ENCODE results near the gene PDXP. TPM values are rescaled to one million over a fixed set of nuclear protein-coding genes. Genes with fewer than 3 reads are reported as not detected.

PDXP gene
- total RNA-seq, 1 donor: 5.8 TPM

DNA sequence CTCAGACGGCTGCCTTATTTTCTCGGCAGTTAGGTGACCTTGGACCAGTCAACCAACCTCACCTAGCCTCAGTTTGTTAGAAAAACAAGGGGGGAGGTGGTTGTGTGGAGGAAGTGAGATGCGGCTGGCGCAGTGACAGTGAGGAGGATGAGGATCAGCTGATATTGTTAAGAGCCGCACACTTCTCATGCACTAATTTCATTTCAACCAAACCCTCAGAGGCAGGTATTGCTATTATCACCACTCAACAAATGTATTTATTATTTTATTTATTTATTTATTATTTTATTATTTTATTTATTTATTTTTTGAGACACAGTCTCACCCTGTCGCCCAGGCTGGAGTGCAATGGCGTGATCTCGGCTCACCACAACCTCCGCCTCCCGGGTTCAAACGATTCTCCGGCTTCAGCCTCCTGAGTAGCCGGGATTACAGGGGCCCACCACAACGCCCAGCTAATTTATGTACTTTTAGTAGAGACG lies 19.0 kb downstream of the PDXP start:
- Histone ChIP-seq H3K4me1 (ENCODE audit: insufficient read depth, low read length) (peaks cover 23% of the 10 kb centered on the region), H3K36me3 (ENCODE audit: insufficient read depth, low read length) (peaks cover 26% of the 10 kb centered on the region), H3K4me2 (ENCODE audit: insufficient read depth, low read length) (peak overlapping the region; percentile 96), H3K27ac (ENCODE audit: low read depth, low read length) (peak overlapping the region; percentile 70), H3K4me3 (ENCODE audit: insufficient read depth, low read length) (peak overlapping the region; percentile 99), H4K20me1 (ENCODE audit: insufficient read depth, low read length) (peaks cover 43% of the 10 kb centered on the region), H3K79me2 (ENCODE audit: insufficient read depth, low read length) (peaks cover 28% of the 10 kb centered on the region), H3K9me3 (ENCODE audit: low read depth, low read length) (no peaks in the 10 kb centered on the region), H2AFZ (ENCODE audit: low read length) (no peak overlapping the region), H3K27me3 (ENCODE audit: insufficient read depth, low read length) (no peaks in the 10 kb centered on the region)
- no peak for DNase-seq (ENCODE audit: insufficient read length, low spot score, missing footprints)
- TF ChIP-seq, protein P1, sequence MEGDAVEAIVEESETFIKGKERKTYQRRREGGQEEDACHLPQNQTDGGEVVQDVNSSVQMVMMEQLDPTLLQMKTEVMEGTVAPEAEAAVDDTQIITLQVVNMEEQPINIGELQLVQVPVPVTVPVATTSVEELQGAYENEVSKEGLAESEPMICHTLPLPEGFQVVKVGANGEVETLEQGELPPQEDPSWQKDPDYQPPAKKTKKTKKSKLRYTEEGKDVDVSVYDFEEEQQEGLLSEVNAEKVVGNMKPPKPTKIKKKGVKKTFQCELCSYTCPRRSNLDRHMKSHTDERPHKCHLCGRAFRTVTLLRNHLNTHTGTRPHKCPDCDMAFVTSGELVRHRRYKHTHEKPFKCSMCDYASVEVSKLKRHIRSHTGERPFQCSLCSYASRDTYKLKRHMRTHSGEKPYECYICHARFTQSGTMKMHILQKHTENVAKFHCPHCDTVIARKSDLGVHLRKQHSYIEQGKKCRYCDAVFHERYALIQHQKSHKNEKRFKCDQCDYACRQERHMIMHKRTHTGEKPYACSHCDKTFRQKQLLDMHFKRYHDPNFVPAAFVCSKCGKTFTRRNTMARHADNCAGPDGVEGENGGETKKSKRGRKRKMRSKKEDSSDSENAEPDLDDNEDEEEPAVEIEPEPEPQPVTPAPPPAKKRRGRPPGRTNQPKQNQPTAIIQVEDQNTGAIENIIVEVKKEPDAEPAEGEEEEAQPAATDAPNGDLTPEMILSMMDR (IDR thresholded peaks at IDR 0.05; ENCODE audit: extremely low read depth, low read depth, low read length): no peak

- TF ChIP-seq, protein P1 (IDR thresholded peaks at IDR 0.05; ENCODE audit: extremely low read depth, low read depth, low read length): no peak
- H3K79me2 ChIP-seq (ENCODE audit: insufficient read depth, low read length): peaks cover 28% of the 10 kb centered on the region
- peaks cover 23% of the 10 kb centered on the region for H3K4me1 ChIP-seq (ENCODE audit: insufficient read depth, low read length)
- peaks cover 43% of the 10 kb centered on the region for H4K20me1 ChIP-seq (ENCODE audit: insufficient read depth, low read length)
- peak overlapping the region; percentile 96 for H3K4me2 ChIP-seq (ENCODE audit: insufficient read depth, low read length)
- peak overlapping the region; percentile 24 for H3K27ac ChIP-seq (ENCODE audit: low read depth, low read length)
- no peak for DNase-seq (ENCODE audit: insufficient read length, low spot score, missing footprints)
- no peak overlapping the region for H2AFZ ChIP-seq (ENCODE audit: low read length)
- H3K4me3 ChIP-seq (ENCODE audit: insufficient read depth, low read length): peak overlapping the region; percentile 27
- no peaks in the 10 kb centered on the region for H3K9me3 ChIP-seq (ENCODE audit: low read depth, low read length)
- peaks cover 26% of the 10 kb centered on the region for H3K36me3 ChIP-seq (ENCODE audit: insufficient read depth, low read length)
- H3K27me3 ChIP-seq (ENCODE audit: insufficient read depth, low read length): no peaks in the 10 kb centered on the region
Measured at GRCh38 chr22:37678372-37678771, 19.8 kb downstream of the PDXP start.

DNA sequence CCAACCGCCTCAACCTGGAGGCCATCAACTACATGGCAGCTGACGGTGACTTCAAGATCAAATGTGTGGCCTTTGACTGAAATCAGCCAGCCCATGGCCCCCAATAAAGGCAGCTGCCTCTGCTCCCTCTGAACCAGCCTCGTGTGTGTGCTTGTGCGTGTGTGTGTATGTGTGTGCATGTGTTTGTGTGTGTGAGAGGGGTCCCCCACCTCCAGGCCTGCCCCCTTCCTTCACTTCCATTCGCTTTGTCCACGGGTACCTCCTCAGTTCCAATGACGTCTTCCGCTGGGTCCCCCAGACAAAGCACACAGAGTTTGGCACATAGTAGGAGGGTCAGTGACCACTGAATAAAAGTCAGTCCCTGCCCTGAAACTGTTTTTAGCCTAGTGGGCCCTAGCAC lies 21.1 kb downstream of the PDXP start:
- Histone ChIP-seq H3K79me2 (ENCODE audit: insufficient read depth, low read length) (peaks cover 28% of the 10 kb centered on the region), H2AFZ (ENCODE audit: low read length) (no peak overlapping the region), H3K36me3 (ENCODE audit: insufficient read depth, low read length) (peaks cover 26% of the 10 kb centered on the region), H4K20me1 (ENCODE audit: insufficient read depth, low read length) (peaks cover 43% of the 10 kb centered on the region), H3K9me3 (ENCODE audit: low read depth, low read length) (no peaks in the 10 kb centered on the region), H3K4me1 (ENCODE audit: insufficient read depth, low read length) (peaks cover 19% of the 10 kb centered on the region), H3K27ac (ENCODE audit: low read depth, low read length) (no peak overlapping the region), H3K4me2 (ENCODE audit: insufficient read depth, low read length) (no peak overlapping the region), H3K4me3 (ENCODE audit: insufficient read depth, low read length) (no peak overlapping the region), H3K27me3 (ENCODE audit: insufficient read depth, low read length) (no peaks in the 10 kb centered on the region)
- DNase-seq (ENCODE audit: insufficient read length, low spot score, missing footprints): no peak
- TF ChIP-seq, protein P1 (IDR thresholded peaks at IDR 0.05; ENCODE audit: extremely low read depth, low read depth, low read length): no peak

DNA sequence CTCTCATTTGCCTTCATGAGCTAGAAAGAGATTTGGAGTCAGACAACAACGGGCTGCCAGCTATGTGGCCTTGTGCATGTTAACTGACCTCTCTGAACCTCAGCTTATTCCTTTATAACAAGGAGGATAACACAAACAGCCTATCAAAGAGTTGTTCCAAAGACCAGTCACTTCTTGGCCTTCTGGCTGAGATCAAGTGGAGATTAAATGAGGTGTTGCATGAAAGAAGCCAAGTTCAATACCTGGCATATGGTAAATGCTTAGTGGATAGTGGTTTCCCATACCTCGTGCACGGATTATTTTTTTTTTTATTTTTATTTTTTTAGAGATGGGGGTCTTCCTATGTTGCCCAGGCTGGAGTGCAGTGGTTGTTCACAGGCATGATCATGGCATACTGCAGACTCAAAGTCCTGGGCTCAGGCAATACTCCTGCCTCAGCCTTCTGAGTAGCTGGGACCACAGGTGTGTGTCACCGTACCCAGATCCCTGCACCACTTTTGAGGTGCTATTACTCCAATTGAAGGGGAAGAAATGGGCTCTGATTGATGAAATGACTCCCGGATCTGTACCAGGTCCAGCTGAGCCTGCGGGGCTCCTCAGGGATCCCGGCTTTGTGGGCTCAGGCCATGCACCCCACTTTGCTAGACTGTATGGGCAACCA lies 21.8 kb downstream of the PDXP start:
- peaks cover 43% of the 10 kb centered on the region for H4K20me1 ChIP-seq (ENCODE audit: insufficient read depth, low read length)
- H3K4me3 ChIP-seq (ENCODE audit: insufficient read depth, low read length): no peak overlapping the region
- H3K27me3 ChIP-seq (ENCODE audit: insufficient read depth, low read length): no peaks in the 10 kb centered on the region
- H3K27ac ChIP-seq (ENCODE audit: low read depth, low read length): peak overlapping the region; percentile 20
- H3K36me3 ChIP-seq (ENCODE audit: insufficient read depth, low read length): peaks cover 26% of the 10 kb centered on the region
- H3K4me2 ChIP-seq (ENCODE audit: insufficient read depth, low read length): no peak overlapping the region
- H3K79me2 ChIP-seq (ENCODE audit: insufficient read depth, low read length): peaks cover 28% of the 10 kb centered on the region
- no peak for DNase-seq (ENCODE audit: insufficient read length, low spot score, missing footprints)
- peaks cover 16% of the 10 kb centered on the region for H3K4me1 ChIP-seq (ENCODE audit: insufficient read depth, low read length)
- no peak overlapping the region for H2AFZ ChIP-seq (ENCODE audit: low read length)
- TF ChIP-seq, protein P1 (IDR thresholded peaks at IDR 0.05; ENCODE audit: extremely low read depth, low read depth, low read length): no peak
- no peaks in the 10 kb centered on the region for H3K9me3 ChIP-seq (ENCODE audit: low read depth, low read length)
